Measurements from ENCODE around the gene CSNK1E. TPM values are rescaled to one million over a fixed set of nuclear protein-coding genes. Genes with fewer than 3 reads are reported as not detected.

Gene CSNK1E
- total RNA-seq, 2 experiments from 2014 or later, result 123 TPM

DNA sequence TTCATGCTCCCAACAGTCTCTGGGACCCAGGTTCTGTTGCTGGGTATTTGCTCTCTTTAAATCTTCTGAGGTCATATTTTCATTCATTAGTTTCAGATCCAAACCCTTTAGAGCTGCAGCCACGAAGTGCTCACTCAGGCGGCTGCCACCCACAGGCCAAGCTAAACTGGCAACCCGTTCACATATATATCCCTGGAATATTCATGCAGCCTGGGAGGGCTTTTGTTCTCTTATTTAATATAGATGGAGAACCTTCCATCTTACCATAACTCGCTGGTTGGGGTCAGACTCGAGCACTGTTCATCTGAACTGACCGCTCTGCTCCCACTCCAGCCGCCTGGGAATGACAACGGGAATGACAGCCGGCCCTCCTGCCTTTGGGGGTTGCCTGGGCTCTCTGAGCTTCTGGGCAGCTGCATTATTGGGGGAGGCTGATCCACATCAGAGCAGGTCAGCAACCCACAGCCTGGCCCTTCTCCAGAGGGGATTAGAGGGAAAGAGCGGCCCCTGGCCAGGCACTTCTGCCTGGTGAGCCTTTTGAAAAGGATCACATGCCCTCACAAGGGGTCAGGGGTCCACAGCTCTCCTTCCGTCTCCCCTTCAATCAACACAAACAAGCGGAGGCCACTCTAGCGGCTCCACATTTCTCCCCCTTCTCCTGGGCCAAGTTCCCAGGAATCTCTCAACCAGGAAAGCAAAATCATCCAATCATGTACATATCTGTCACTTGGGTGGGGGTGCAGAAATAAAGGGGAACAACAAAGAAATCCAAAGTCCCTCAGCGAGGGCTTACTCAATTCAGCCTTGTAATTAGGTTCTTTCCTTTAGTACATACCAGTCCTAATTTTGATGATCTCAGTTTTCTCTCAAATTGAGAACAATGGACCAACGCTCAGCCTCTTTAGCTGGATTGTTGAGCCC, 56.2 kb downstream of the CSNK1E start:
- peaks cover 3% of the 10 kb centered on the region for H3K36me3 Mint-ChIP-seq (ENCODE audit: low read depth)
- H3K4me1 Mint-ChIP-seq (ENCODE audit: low read depth), result peaks cover 18% of the 10 kb centered on the region
- TF ChIP-seq, protein P1, sequence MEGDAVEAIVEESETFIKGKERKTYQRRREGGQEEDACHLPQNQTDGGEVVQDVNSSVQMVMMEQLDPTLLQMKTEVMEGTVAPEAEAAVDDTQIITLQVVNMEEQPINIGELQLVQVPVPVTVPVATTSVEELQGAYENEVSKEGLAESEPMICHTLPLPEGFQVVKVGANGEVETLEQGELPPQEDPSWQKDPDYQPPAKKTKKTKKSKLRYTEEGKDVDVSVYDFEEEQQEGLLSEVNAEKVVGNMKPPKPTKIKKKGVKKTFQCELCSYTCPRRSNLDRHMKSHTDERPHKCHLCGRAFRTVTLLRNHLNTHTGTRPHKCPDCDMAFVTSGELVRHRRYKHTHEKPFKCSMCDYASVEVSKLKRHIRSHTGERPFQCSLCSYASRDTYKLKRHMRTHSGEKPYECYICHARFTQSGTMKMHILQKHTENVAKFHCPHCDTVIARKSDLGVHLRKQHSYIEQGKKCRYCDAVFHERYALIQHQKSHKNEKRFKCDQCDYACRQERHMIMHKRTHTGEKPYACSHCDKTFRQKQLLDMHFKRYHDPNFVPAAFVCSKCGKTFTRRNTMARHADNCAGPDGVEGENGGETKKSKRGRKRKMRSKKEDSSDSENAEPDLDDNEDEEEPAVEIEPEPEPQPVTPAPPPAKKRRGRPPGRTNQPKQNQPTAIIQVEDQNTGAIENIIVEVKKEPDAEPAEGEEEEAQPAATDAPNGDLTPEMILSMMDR (IDR thresholded peaks at IDR 0.05), result no peak
- H3K9me3 Mint-ChIP-seq, result no peaks in the 10 kb centered on the region
- H3K27ac Mint-ChIP-seq, result no peak overlapping the region
- ATAC-seq (no peak), DNase-seq (no peak)
- intact Hi-C loops (cut with micrococcal nuclease), result no loop called here
- ChIA-PET CTCF (interaction anchor here (1.2 to 2.8 kb wide), 5 partner anchors 10 to 209 kb away, joined by 3 to 6 read pairs (median 5); no protein-coding TSS in a partner anchor), POLR2A (interaction anchor here (1.5 kb wide), 1 partner anchor 9 kb away, joined by 4 read pairs; no protein-coding TSS in a partner anchor)
- no peak overlapping the region for H3K4me3 Mint-ChIP-seq
- no peaks in the 10 kb centered on the region for H3K27me3 Mint-ChIP-seq

DNA sequence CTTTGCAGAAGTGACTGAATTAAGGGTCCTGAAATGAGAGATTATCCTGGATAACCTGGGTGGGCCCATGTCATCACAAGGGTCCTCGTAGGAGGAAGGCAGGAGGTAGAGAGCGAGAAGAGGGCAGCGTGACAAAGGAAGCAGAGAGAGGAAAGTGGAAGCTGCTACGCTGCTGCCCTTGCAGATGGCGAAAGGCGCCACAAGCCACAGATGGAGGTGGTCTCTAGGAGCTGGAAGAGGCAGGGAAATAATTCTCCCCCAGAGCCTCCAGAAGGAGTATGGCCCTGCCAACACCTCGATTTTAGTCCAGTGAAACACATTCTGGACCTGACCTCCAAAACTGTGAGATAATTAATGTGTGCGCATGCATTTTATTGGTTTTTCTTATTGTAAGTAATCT, 57.9 kb downstream of the CSNK1E start:
- POLR2A ChIA-PET, result no interaction called here
- DNase-seq (no peak), ATAC-seq (no peak)
- peaks cover 3% of the 10 kb centered on the region for H3K36me3 Mint-ChIP-seq (ENCODE audit: low read depth)
- H3K4me1 Mint-ChIP-seq (ENCODE audit: low read depth), result peaks cover 17% of the 10 kb centered on the region
- intact Hi-C loops (cut with micrococcal nuclease), result no loop called here
- no peaks in the 10 kb centered on the region for H3K9me3 Mint-ChIP-seq
- H3K27me3 Mint-ChIP-seq, result no peaks in the 10 kb centered on the region
- H3K27ac Mint-ChIP-seq, result no peak overlapping the region
- no peak overlapping the region for H3K4me3 Mint-ChIP-seq
- TF ChIP-seq, protein P1 (IDR thresholded peaks at IDR 0.05), result no peak
- CTCF ChIA-PET, result interaction anchor here (2.8 kb wide), 1 partner anchor 11 kb away, joined by 6 read pairs; no protein-coding TSS in a partner anchor

DNA sequence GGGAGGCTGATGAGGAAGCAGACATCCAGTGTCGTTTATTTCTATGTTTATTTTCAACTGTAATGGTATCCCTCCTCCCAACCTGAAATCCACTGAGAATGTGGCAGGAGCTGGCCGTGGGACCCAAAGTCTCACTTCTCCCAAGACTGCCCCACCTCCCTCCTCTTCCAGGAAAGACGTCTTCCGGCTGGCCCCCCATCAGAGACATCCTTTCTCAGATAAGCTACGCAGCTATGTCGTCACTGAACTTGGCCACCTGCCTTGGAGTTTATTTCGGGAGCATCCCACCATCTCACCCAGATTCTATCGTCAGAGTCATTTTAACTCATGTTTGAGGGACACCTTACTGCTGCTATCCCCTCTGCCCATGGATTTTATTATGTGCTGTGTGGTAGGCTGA, 58.3 kb downstream of the CSNK1E start:
- H3K36me3 Mint-ChIP-seq (ENCODE audit: low read depth), result peaks cover under 1% of the 10 kb centered on the region
- POLR2A ChIA-PET, result interaction anchor here (1.2 kb wide), 1 partner anchor 26 kb away, joined by 4 read pairs; no protein-coding TSS in a partner anchor
- H3K27ac Mint-ChIP-seq, result no peak overlapping the region
- TF ChIP-seq, protein P1 (IDR thresholded peaks at IDR 0.05), result no peak
- no peaks in the 10 kb centered on the region for H3K27me3 Mint-ChIP-seq
- no peaks in the 10 kb centered on the region for H3K9me3 Mint-ChIP-seq
- no peak for ATAC-seq
- DNase-seq, result no peak
- H3K4me1 Mint-ChIP-seq (ENCODE audit: low read depth), result peaks cover 17% of the 10 kb centered on the region
- intact Hi-C loops (cut with micrococcal nuclease), result no loop called here
- CTCF ChIA-PET, result interaction anchor here (2.8 kb wide), 1 partner anchor 12 kb away, joined by 6 read pairs; no protein-coding TSS in a partner anchor
- no peak overlapping the region for H3K4me3 Mint-ChIP-seq

DNA sequence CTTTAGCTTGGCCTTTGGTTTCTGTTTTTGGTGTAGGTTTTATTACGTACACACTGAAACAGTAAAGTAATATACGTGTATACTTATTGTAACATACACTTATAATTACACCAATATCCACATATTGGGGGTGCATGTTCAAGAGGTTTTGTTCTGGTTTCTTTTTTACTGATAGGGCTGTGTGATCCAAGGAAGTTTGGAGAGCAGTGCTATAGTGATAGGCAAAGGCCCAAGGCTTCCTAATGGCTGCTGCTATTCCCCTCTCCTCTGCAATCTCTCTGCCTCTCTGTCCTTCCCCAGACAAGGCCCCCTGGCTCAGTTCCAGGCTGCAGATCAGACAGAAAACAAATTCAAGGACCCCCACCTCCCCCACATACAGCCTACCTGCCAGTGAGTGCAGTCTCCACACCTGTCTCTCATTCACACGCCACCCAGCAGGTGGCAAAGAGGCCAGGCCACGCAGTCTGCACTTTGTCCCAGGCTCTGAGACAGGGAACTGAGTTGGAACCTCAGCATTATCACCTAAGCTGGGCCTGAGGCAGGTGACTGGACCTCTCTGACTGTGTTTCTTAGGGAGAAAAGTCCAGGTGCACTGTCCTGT, 59.5 kb downstream of the CSNK1E start:
- no peak overlapping the region for H3K27ac Mint-ChIP-seq
- ChIA-PET CTCF (interaction anchor here (1.6 to 2.8 kb wide), 2 partner anchors 13 to 205 kb away, joined by 5 to 6 read pairs; no protein-coding TSS in a partner anchor), POLR2A (interaction anchor here (1.2 kb wide), 1 partner anchor 27 kb away, joined by 4 read pairs; no protein-coding TSS in a partner anchor)
- no peak overlapping the region for H3K4me3 Mint-ChIP-seq
- intact Hi-C loops (cut with micrococcal nuclease), result no loop called here
- no peaks in the 10 kb centered on the region for H3K36me3 Mint-ChIP-seq (ENCODE audit: low read depth)
- TF ChIP-seq, protein P1 (IDR thresholded peaks at IDR 0.05), result no peak
- H3K4me1 Mint-ChIP-seq (ENCODE audit: low read depth), result peaks cover 12% of the 10 kb centered on the region
- H3K27me3 Mint-ChIP-seq, result no peaks in the 10 kb centered on the region
- DNase-seq (no peak), ATAC-seq (no peak)
- no peaks in the 10 kb centered on the region for H3K9me3 Mint-ChIP-seq
